Measurements from ENCODE around the gene PCDH9.

- TF ChIP-seq CTCF (conservative IDR thresholded peaks at IDR 0.05 in 1 of 2, IDR thresholded peaks at IDR 0.05 in 1 of 2; ENCODE audit: extremely low read depth in 1 of 2, insufficient read depth in 1 of 2, low read depth in 1 of 2, low read length in 2 of 2) (no peak), EZH2 (IDR thresholded peaks at IDR 0.05; ENCODE audit: borderline replicate concordance, low read length) (no peak)
These were observed 917.6 kb downstream of the PCDH9 start for GRCh38 chr13:66312312-66313087.

All from mammary epithelial cell (primary cell).